ENCODE results near the gene AGXT2.

Gene AGXT2, protein sequence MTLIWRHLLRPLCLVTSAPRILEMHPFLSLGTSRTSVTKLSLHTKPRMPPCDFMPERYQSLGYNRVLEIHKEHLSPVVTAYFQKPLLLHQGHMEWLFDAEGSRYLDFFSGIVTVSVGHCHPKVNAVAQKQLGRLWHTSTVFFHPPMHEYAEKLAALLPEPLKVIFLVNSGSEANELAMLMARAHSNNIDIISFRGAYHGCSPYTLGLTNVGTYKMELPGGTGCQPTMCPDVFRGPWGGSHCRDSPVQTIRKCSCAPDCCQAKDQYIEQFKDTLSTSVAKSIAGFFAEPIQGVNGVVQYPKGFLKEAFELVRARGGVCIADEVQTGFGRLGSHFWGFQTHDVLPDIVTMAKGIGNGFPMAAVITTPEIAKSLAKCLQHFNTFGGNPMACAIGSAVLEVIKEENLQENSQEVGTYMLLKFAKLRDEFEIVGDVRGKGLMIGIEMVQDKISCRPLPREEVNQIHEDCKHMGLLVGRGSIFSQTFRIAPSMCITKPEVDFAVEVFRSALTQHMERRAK

DNA sequence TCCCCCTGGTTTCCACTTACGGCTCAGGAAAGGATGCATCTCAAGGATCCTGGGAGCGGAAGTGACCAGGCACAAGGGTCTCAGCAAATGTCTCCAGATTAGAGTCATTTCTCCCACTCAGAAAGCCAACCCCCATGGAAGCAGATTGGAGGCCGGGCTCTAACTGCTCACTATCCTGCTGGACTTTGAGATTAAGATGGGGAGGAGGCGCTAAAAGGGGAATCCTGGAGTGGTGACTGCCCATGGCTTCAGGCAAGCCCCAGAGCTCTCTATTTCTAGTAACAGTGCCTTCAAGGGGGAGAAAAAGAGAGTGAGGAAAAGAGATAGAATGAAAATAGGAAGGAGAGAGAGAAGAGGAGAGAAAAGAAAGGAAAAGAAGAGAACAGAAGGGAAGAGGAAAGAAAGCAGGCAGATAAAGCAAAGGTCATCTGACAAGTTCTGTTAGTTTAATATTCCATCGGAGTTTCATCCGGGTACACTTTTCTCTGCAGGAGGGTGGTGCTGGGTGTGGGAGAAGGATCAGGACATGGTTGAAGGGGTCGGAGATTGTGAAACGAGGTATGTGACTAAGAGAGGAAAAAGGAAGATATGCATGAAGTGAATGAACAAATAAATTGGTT lies at the start of gene AGXT2:
Gene AGXT2 (minus strand): TSS at position 165 of the 620 bp plus-strand sequence. CDS start 57 bp downstream, at position 108.
- no peak for DNase-seq (ENCODE audit: low spot score)

DNA sequence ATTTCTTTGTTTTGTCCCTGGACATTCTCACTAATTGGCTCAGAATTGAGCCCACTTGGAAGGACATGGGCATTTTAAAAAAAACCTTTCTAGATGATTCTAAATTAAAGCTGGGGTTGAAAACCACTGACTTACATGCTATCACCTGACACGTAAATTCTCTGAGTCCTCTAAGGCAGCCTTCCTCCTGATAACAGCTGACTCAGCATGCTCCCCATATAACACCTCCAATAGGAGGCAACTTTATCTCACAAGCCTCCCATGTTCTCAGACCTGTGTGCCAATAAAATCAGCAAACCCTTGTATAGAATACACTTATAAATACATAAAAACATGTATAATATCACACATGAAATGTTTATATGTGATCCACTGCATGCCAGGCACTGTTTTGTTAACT lies 49.2 kb upstream of the AGXT2 start:
- no peak for DNase-seq (ENCODE audit: low spot score)

DNA sequence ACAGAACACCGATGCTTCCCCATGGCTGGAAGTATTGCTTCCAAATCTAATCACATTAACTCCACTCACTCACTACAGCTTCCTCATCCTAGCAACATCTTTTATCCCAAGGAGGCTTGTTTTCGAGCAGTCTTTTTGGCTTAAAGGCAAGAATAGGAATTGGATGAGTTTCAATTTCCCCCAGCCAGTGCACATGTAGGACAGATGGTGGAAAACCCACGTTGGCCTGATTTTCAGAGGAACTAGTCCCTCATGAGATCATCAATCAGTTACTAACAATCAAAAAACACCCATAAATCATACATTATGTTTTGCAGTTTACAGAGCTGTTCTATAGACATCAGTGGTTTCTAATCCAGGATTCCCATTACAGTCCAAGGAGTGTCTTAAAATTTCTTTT lies 48.5 kb upstream of the AGXT2 start:
- no peak for DNase-seq (ENCODE audit: low spot score)

DNA sequence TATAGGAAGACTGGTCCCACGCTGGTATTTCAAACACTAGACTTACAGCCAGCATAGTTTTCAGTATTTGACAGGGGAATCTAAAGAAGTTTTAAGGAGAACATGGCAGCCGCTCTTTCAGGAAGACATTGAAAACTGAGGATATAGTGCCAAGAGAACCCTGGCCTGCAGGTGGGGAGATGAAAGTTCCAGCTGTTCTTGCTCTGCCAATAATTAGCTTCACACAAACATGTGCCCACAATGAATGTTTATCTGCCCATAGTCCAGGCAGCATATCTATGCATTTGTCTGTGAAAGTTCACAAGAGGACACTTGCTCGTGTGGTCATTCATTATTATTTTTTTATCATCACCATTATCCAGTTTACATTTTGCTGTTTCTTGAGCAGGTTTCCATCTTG lies 47.6 kb upstream of the AGXT2 start:
- DNase-seq (ENCODE audit: low spot score) = no peak

DNA sequence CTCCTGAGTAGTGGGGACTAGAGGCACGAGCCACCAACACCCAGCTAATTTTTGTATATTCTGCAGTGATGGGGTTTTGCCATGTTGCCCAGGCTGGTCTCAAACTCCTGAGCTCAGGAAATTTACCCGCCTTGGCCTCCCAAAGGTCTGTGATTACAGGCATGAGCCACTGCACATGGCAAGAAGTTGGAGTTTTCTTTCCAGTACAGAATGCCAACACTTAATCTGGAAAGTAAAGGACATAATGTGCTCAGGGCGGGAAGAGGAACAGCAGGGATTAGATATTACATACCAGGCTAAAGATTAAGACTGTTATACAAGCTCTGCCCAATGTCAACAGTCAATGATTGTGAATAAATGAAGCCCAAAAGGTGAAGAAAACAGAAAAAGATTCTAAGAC lies 47.2 kb upstream of the AGXT2 start:
- DNase-seq (ENCODE audit: low spot score) = no peak

DNA sequence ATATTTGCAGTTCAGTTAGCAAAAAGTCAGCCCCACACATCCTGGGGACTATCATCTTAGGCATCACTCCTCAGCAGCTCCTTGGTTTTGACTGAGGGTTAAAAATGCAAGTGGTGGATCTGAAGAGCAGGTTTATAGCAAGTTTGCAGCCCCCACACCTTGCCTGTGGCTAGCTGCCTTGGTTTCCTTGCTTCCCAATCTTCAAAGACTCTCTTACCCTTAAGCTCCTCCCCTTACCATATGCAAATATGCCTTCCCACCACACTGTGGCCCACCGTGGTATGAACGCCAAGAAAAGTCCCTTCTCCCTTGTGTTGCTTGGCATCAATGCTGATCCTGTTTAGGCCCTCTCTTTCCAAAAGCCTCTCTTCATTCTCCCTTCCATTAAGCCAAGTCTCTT lies 45.0 kb upstream of the AGXT2 start:
- DNase-seq (ENCODE audit: low spot score) = no peak

DNA sequence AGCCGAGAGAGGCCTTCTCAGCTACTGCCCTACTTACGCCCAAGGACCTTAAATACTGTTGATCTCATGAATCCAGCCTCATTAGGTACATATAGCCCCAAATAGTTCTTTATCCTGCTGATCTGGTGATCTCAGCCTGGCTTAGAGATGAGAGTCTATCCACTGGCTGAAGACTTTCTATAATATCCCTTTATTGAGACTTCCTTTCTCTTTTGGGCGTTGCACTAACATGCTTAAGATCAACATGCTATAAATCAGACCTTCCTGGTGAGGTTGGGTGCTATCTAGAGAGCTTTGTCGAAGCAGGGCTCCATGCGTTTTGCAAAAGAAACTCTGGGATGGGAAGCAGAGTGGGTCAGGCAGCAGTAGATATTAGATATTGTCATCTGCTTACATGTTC lies 44.0 kb upstream of the AGXT2 start:
- no peak for DNase-seq (ENCODE audit: low spot score)

DNA sequence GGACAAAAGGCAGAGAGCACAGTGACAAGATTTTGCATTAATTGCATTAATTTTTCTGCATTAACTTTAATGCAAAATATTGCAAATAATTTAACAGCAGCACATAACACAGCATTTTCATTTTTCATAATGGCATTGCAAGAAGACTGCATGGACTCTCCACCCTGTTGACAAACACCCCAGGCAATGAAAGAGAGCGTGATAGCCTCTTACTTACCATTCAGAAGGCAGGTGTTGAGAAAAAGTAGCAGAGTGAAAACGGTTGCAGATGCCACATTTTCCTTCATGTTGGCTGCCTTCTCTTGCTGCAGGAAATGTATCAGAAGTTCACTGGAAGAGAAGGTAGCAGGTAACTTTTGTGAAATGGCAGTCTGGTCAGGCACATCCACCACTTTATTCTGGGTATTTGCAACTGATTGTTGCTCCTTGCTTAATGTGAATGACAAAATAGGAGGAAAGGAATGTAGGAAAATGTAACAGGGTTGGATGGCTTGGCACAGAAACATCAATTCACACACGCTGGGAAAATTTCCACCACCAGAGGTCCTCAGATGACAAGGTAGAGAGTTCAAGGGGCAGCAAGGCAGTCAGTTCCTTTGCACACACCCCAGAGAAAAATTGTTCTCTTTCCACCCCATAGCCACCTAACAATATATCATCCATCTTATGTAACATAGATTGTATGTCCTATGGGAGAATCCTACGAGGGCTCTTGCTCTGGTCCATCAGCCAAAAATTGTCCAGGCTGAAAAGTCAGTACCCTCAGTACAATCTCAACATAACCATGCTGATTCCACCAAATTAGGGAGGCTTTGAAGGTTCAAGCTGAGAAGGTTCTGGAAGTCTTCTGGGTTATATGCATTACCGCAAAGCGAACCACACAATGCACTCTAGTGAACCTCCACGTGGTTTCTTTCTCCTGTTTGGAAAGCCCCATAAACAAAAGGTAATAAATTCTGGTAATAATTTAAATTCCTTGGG lies 41.9 kb upstream of the AGXT2 start:
- no peak for DNase-seq (ENCODE audit: low spot score)

DNA sequence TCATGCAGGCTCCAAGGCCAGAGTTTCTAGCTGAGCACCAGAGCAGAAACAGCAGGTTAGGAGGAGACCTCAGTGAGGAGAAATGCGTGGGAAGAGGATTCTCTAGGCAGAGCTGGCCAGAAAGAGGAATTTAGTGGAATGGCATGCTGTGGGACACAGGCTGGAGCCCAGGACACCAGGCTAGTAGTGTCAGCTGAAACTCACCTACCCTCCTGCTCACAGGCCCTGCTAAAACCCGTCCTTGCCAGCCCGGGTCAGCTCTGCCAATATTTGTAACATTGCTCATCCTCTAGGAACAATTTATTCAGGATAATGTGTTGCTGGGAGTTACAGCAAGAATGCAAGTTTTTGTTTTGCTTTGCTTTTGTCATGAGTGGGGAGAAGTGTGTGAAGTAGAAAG lies 40.2 kb upstream of the AGXT2 start:
- no peak for DNase-seq (ENCODE audit: low spot score)

DNA sequence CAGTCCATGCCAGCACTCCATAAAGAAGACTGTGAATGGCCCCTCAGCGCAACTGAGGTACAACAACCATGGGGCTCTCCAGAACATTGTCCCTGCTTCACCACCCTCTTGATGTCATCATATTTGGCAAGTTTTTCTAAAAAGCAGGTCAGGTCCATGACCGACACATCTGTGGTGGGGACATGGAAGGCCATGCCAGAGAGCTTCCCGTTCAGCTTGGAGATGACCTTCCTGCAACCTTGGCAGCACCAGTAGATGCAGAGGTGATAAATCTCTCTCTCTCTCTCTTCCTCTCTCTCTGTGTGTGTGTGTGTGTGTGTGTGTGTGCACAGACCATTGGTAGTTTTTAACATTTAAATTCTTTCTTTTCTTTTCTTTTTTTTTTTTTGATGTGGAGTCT lies 35.4 kb upstream of the AGXT2 start:
- DNase-seq (ENCODE audit: low spot score) = no peak

DNA sequence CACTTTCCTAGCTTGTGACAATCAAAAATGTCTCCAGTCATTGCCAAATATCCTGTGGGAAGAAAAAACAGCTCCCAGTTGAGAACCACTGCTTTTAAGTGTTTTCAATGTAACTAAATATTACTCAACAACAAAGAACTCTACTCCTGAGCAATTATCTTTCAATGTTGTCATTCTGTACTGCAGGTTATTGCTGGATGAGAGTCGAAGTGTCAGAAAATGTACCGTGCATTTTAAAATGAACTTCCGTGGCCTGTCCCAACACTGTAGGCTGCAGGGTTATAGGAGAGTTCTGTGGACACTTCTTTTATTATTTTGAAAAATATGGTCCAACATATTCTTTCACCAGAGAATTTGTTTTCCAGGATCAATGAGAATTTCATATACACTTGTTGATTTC lies 34.8 kb upstream of the AGXT2 start:
- DNase-seq (ENCODE audit: low spot score) = no peak

DNA sequence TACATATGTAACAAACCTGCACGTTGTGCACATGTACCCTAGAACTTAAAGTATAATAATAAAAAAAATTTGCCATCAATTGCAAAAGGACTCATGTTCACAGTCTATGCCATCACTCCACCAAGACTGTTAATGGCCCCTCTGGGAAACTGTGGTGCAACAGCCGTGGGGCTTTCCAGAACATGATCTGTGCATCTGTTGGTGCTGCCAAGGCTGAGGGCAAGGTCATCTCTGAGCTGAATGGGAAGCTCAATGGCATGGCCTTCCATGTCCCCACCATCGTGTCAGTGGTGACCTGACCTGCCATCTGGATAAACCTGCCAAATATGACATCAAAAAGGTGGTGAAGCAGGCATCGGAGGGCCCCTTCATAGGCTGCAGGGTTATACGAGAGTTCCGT lies 33.4 kb upstream of the AGXT2 start:
- no peak for DNase-seq (ENCODE audit: low spot score)

DNA sequence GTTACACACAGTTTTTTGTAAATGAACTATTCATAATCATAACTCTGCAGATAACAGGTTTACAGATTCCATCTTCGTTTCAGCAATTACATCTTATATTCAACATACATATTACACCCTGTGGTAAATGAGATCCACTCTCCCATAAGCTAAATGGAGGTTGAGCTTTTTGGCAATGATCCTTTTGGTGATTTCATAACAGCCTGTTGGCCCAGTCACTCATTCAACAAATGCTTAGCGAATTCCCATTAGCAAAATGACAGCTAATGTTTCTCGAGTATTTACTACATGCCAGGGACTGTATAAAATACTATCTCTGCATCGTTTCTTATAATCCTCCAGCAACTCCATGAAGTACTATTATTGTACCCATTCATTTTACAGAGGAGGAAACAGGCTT lies 25.4 kb upstream of the AGXT2 start:
- no peak for DNase-seq (ENCODE audit: low spot score)

DNA sequence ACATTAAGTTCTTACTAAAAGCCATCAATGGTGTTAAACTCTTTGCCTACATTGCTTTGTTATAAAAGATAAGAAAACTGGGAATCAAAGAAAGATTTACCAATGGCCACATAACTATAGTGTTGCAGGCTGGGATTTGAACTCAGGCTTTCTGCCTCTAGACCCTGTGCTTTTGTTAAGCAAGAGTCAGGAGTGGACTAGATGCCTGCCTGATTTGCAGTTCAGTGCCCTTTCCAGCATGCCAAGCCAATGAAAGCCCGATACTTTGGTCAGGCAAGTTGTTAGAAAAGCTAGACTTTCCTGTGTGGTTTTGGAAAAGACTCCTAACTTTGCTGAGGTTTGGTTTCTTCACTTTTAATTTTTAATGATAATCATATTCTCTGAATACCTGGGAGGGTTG lies 21.4 kb upstream of the AGXT2 start:
- no peak for DNase-seq (ENCODE audit: low spot score)

DNA sequence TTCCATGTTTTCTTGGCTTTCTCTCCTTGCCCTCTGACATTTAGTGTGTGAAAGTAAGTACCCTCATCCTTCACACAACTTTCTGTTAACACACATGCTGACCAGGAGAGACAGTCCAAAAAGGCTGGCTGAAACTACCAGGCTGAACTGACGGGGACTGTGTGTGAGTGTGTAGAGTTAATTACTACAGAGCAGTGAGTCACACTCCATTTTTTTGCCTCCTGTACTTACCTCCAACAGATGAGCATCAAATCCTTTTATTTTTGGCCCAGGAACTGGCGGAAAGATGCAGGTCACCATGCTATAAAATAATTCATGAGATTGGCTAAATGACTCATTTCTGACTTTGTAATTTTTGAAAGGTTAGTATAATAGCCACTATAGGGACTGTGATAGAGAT lies 20.2 kb upstream of the AGXT2 start:
- no peak for DNase-seq (ENCODE audit: low spot score)

DNA sequence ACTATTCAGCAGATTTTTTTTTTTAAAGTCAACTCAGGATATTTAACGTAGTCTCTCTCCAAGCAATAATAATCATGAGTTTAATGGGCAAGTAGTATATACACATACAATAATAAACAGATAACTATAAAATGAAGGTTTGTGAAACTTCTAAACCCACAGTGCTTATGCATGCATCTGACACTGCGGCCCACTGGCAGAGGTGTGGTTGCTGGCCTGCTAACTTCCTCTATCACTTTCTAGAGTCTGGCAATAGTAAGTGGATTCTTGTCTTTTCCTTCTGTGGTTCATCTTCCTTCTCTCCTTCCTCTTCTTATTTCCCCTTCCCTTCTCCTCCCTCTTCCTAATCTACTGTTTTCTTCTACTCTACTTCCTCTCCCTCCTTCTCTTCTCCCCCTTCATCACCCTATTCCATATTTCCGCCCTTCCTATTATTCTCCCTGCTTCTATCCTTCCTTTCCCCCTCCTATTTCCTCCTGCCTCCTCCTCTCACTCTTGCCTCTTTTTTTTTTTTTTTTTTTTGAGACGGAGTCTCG lies 18.6 kb upstream of the AGXT2 start:
- no peak for DNase-seq (ENCODE audit: low spot score)

DNA sequence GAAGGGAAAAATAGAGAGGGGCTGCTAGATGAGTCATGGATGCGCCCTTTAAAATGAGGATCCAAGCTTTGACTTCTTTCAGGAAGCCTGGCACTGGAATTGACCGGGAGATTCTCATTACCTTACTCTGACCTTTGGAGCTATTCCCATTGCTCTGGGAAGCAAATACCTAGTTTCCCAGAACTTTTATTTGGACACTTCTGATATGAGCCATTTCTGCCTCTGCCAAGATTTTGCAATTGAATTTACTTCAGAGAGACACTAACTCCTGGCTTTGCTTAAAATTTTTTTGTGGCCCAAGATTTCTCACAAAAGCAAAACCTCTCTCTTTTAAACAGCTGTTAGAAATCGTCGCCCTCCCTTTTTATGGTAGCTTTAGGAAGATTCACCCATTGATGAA lies 15.7 kb upstream of the AGXT2 start:
- DNase-seq (ENCODE audit: low spot score) = no peak

DNA sequence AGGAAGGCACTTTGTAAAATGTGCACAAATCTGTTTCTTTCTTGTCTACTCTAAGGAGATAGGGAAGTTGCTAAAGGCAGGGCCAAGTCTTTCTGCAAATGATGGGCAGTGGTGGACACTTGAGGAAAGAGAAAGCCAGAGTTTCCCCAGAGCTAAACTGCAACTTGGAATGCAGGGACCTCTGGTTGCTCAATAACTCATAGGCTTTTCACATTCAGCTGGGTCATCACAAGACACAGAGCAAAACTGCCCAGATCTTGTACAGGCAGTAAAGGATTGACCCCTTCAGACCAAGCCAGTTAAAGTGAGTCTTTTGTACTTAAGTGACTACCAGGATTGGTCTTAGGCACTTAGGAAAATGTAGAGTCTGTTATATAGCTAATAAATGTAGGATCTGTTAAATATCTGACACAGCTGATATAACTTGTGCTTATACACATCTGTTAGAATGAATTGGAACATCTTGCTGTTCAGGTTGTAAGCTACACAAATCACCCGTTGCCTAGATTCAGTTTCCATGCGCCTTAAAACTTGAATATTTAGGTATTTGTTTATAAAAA lies 13.5 kb upstream of the AGXT2 start:
- DNase-seq (ENCODE audit: low spot score) = no peak

DNA sequence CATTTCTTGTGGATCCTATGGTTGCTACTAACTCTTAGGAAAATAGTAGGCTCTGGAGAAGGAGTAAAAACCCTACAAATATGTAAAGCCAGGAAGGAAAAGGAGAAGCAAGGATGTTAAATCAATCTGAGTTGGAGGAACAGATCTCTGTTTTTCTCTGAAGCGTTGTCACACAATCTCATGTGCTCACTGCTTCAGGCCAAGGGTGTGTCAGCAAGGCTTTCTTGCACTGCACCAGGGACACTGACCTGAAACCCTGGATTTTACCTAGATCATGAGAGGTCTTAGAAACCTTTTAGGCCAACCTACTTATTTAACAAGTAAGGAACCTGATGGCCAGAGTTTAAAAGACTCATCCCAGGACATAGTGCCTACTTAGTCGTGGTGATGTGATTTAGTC lies 12.5 kb upstream of the AGXT2 start:
- DNase-seq (ENCODE audit: low spot score) = no peak

DNA sequence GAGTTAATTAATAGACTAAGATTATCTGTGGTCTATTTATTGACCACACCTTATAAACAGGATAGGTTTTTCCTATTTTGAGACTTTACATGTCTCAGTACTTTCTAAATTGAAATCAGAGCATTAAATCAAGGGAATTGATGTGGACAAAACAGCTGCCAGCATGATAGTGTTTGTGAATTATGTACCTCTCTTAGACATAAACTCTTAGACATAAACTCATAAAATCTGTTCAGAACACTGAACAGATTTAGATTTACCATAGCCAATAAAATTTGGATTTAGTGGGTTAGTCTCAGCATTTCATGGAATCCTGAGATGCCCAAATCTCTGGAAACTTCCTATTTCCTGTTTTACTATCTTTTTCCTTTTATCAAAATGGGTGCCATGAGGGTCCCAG lies 11.5 kb upstream of the AGXT2 start:
- DNase-seq (ENCODE audit: low spot score) = no peak

DNA sequence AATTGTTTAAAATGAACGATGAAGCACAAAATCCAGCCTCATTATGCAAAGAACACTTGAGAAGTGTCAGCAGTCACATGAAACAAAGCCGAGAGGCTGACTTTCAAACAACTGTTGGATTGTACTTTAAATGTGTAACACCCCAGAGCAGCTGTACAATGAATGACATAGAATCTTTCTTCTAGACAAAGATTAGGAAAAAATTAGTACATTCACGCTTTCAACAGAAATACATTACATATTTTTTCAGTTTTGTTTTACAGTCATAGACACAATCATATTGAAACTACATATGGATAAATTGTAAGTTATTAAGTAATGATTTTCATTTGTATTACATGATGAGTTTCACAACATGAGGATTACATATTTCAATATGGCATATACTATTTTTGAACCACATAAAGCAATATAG lies 10.6 kb upstream of the AGXT2 start:
- no peak for DNase-seq (ENCODE audit: low spot score)

DNA sequence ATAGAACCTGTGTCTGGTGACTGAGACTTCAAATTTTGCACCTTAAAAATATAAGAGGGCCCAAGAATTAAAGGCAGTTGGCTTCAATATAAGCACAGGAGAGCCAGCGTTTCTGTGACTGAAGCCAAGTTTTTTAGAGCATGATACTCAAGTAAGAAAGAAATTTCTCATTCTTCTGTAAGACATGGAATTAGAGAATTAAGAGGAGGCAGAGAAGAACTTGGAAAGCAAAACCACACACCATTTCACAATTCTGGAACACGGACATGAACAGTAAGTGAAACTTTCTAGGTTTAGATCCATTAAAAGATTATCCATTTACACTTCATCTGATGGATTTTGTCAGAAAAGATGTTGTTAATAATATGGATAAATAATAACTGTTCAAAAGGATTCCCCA lies 8.9 kb upstream of the AGXT2 start:
- DNase-seq (ENCODE audit: low spot score) = no peak

All from left forelimb (tissue), 1 donor.